Naive thymus-derived CD4-positive, alpha-beta T cell (primary cell): ENCODE measurements around the gene FRMD8. TPM values are rescaled to one million over a fixed set of nuclear protein-coding genes. Genes with fewer than 3 reads are reported as not detected.

Experiments
- ATAC-seq: fragments of 150-1000 bp; cut with Tn5 transposase; 2 replicates; pipeline ENCODE4 v1.10.0; 2021; ENCODE audit warnings: mild to moderate bottlenecking, moderate library complexity
- CTCF ChIA-PET: fragments of 350-600 bp; sonication (Branson Sonifier 250); formaldehyde crosslinking; loops from one replicate; lab custom pipeline; 2021; ENCODE audit warnings: antibody characterized with exemption; lab: Charles Lee
- POLR2A ChIA-PET: fragments of 350-600 bp; sonication (Branson Sonifier 250); formaldehyde crosslinking; loops from one replicate; lab custom pipeline; 2021; ENCODE audit warnings: antibody characterized with exemption, inconsistent platforms; lab: Charles Lee
- DNase-seq, 9 donors: peaks; one replicate each; pipeline versions ENCODE4 v3.0.0 to v3.0.0-alpha.2; 2020 to 2022; ENCODE audit warnings: mixed read lengths in 1 of 9
- H3K27ac ChIP-seq: one replicate; pipeline ENCODE4 v1.7.0; 2013; ENCODE audit warnings: mild to moderate bottlenecking, low read depth, low read length, moderate library complexity
- H3K27me3 ChIP-seq, 2 donors: one replicate each; pipeline ENCODE4 v1.7.0; 2013; ENCODE audit warnings: low read length in 2 of 2, mild to moderate bottlenecking in 2 of 2, moderate library complexity in 2 of 2; ENCODE audit not compliant: control insufficient read depth in 2 of 2, insufficient read depth in 2 of 2
- H3K36me3 ChIP-seq, 3 experiments: 1 replicate in 2 of 3; 2 replicates in 1 of 3; pipeline ENCODE4 v1.7.0; 2013; ENCODE audit warnings: low read length in 3 of 3, mild to moderate bottlenecking in 3 of 3, moderate library complexity in 1 of 3; ENCODE audit not compliant: insufficient read depth in 3 of 3, control insufficient read depth in 2 of 3
- H3K4me1 ChIP-seq, 2 donors: one replicate each; pipeline ENCODE4 v1.7.0; 2013; ENCODE audit warnings: low read length in 2 of 2, mild to moderate bottlenecking in 2 of 2, moderate library complexity in 1 of 2; ENCODE audit not compliant: control insufficient read depth in 2 of 2, insufficient read depth in 2 of 2
- H3K4me3 ChIP-seq: 2 replicates; pipeline ENCODE4 v1.7.0; 2013; ENCODE audit warnings: mild to moderate bottlenecking, low read length
- H3K9me3 ChIP-seq, 3 experiments: 1 replicate in 2 of 3; 2 replicates in 1 of 3; pipeline ENCODE4 v1.7.0; 2013; ENCODE audit warnings: low read length in 3 of 3; ENCODE audit not compliant: control insufficient read depth in 2 of 3
- H3K27ac Mint-ChIP-seq, 9 donors: one replicate each; pipeline ENCODE4 v1.8.0; 2020 to 2022; ENCODE audit warnings: mixed read lengths in 9 of 9, mild to moderate bottlenecking in 8 of 9, moderate library complexity in 5 of 9, inconsistent platforms in 2 of 9
- H3K27me3 Mint-ChIP-seq, 5 donors: one replicate each; pipeline ENCODE4 v1.8.0; 2021 to 2022; ENCODE audit warnings: mixed read lengths in 5 of 5, mild to moderate bottlenecking in 1 of 5
- H3K36me3 Mint-ChIP-seq, 5 donors: one replicate each; pipeline ENCODE4 v1.8.0; 2020 to 2022; ENCODE audit warnings: mixed read lengths in 5 of 5, mild to moderate bottlenecking in 3 of 5, inconsistent platforms in 1 of 5
- H3K4me1 Mint-ChIP-seq, 7 donors: one replicate each; pipeline ENCODE4 v1.8.0; 2020 to 2022; ENCODE audit warnings: mixed read lengths in 7 of 7, mild to moderate bottlenecking in 3 of 7, inconsistent platforms in 1 of 7
- H3K4me3 Mint-ChIP-seq, 10 donors: one replicate each; pipeline ENCODE4 v1.8.0; 2020 to 2022; ENCODE audit warnings: mild to moderate bottlenecking in 10 of 10, mixed read lengths in 10 of 10, moderate library complexity in 6 of 10, inconsistent platforms in 2 of 10
- H3K9me3 Mint-ChIP-seq, 11 donors: one replicate each; pipeline ENCODE4 v1.8.0; 2020 to 2022; ENCODE audit warnings: mixed read lengths in 11 of 11, mild to moderate bottlenecking in 4 of 11, inconsistent platforms in 1 of 11, moderate library complexity in 1 of 11
- intact Hi-C, 2 donors: fragments of 100-400 bp; cut with micrococcal nuclease; formaldehyde crosslinking; loops; one replicate each; pipeline ENCODE4 v1.15.1; 2023
- polyA plus RNA-seq, 2 donors: library from polyadenylated mRNA; unstranded; fragments of 300-500 nt; fragmentation: Illumina TruSeq; gene quantifications; one replicate each; pipeline ENCODE4 v1.2.3, GENCODE V29; 2021
- total RNA-seq, 6 experiments: library from RNA in 5 of 6; stranded (reverse) in 5 of 6; gene quantifications; 1 replicate in 5 of 6; 2 replicates in 1 of 6; pipeline ENCODE4 v1.2.3 and lab custom pipeline; 2021 to 2026

The FRMD8 gene
- total and polyA plus RNA-seq, 7 experiments from 2014 or later, result 28.9 to 66.8 (median 44.7) TPM

- peak in 8 of 9 donors; percentile 50 to 74 (median 56) for DNase-seq
- Mint-ChIP-seq H3K4me3 (peak overlapping the region; percentile 92 to 100 (median 97)), H3K36me3 (peaks cover 4 to 23% (median 9%) of the 10 kb centered on the region in 5 donors), H3K27ac (peak overlapping the region; percentile 97 to 100 (median 99)), H3K4me1 (peaks cover 36 to 74% (median 45%) of the 10 kb centered on the region in 7 donors), H3K27me3 (peaks cover 0 to 24% (median 0%) of the 10 kb centered on the region in 5 donors), H3K9me3 (peaks cover 0 to 15% (median 0%) of the 10 kb centered on the region in 11 donors)
- intact Hi-C loops, result loop anchor here (1.0 to 10.0 kb wide), 4 partner anchors 7 to 1197 kb away; partner anchors contain the start of genes RBM14 (in 1 of the 2) and SF1 (in 1 of the 2)
- H3K27ac ChIP-seq, result peak overlapping the region; percentile 98
- peaks cover 36 to 46% of the 10 kb centered on the region in 2 donors for H3K4me1 ChIP-seq
- POLR2A ChIA-PET, result interaction anchor here (0.6 to 21.7 kb wide), 20 partner anchors 7 to 561 kb away, joined by 3 to 2591 read pairs (median 4); partner anchors contain the start of genes FAU, FRMD8, MALAT1 and MRPL49
- peak overlapping the region; percentile 82 for H3K4me3 ChIP-seq
- no peaks in the 10 kb centered on the region for H3K9me3 ChIP-seq
- CTCF ChIA-PET, result interaction anchor here (0.8 to 7.7 kb wide), 10 partner anchors 10 to 91 kb away, joined by 3 to 68 read pairs (median 4); partner anchors contain the start of genes MALAT1 and SLC25A45
- H3K27me3 ChIP-seq, result no peaks in the 10 kb centered on the region
- H3K36me3 ChIP-seq, result peaks cover 0 to 8% (median 0%) of the 10 kb centered on the region in 3 experiments
- ATAC-seq, result no peak
Observed at GRCh38 chr11:65419772-65420481, 33.5 kb downstream of the FRMD8 start.

- H3K27ac Mint-ChIP-seq, result peak overlapping the region; percentile 97 to 100 (median 99)
- H3K4me3 ChIP-seq, result peak overlapping the region; percentile 82
- H3K9me3 Mint-ChIP-seq, result peaks cover 0 to 19% (median 0%) of the 10 kb centered on the region in 11 donors
- CTCF ChIA-PET, result interaction anchor here (0.8 to 7.7 kb wide), 9 partner anchors 10 to 90 kb away, joined by 3 to 68 read pairs (median 6); partner anchors contain the start of genes MALAT1 and SLC25A45
- intact Hi-C loops, result loop anchor here in 1 of 2 donors (5.0 to 10.0 kb wide), 2 partner anchors 646 to 1197 kb away; partner anchors contain the start of genes RBM14 and SF1
- H3K27me3 ChIP-seq, result no peaks in the 10 kb centered on the region
- no peak for ATAC-seq
- DNase-seq, result peak in 1 of 9 donors; percentile 19
- POLR2A ChIA-PET, result interaction anchor here (0.6 to 21.7 kb wide), 15 partner anchors 7 to 561 kb away, joined by 3 to 2591 read pairs (median 5); partner anchors contain the start of genes FAU, FRMD8, MALAT1 and MRPL49
- H3K4me1 Mint-ChIP-seq, result peaks cover 36 to 79% (median 44%) of the 10 kb centered on the region in 7 donors
- peaks cover 0 to 8% (median 0%) of the 10 kb centered on the region in 3 experiments for H3K36me3 ChIP-seq
- H3K27me3 Mint-ChIP-seq, result peaks cover 0 to 28% (median 0%) of the 10 kb centered on the region in 5 donors
- peaks cover 36 to 46% of the 10 kb centered on the region in 2 donors for H3K4me1 ChIP-seq
- no peaks in the 10 kb centered on the region for H3K9me3 ChIP-seq
- H3K27ac ChIP-seq, result peak overlapping the region; percentile 98
- peak overlapping the region; percentile 92 to 100 (median 97) for H3K4me3 Mint-ChIP-seq
- peaks cover 5 to 29% (median 13%) of the 10 kb centered on the region in 5 donors for H3K36me3 Mint-ChIP-seq
Observed at GRCh38 chr11:65420506-65420905, 34.1 kb downstream of the FRMD8 start.

- peak; percentile 50 for ATAC-seq
- intact Hi-C loops, result loop anchor here in 1 of 2 donors (1.0 to 10.0 kb wide), 3 partner anchors 76 to 1196 kb away; partner anchors contain the start of genes RBM14 and SF1
- peak overlapping the region; percentile 97 to 100 (median 99) for H3K27ac Mint-ChIP-seq
- peaks cover 30 to 43% of the 10 kb centered on the region in 2 donors for H3K4me1 ChIP-seq
- H3K27ac ChIP-seq, result peak overlapping the region; percentile 98
- H3K4me1 Mint-ChIP-seq, result peaks cover 33 to 76% (median 39%) of the 10 kb centered on the region in 7 donors
- DNase-seq, result peak; percentile 65 to 95 (median 85)
- peaks cover 0 to 31% (median 0%) of the 10 kb centered on the region in 5 donors for H3K27me3 Mint-ChIP-seq
- CTCF ChIA-PET, result interaction anchor here (1.0 to 7.7 kb wide), 6 partner anchors 9 to 89 kb away, joined by 3 to 68 read pairs (median 6); partner anchors contain the start of gene MALAT1
- H3K4me3 ChIP-seq, result peak overlapping the region; percentile 74
- H3K4me3 Mint-ChIP-seq, result peak overlapping the region; percentile 92 to 100 (median 97)
- no peaks in the 10 kb centered on the region for H3K9me3 ChIP-seq
- no peaks in the 10 kb centered on the region for H3K27me3 ChIP-seq
- POLR2A ChIA-PET, result interaction anchor here (0.7 to 21.7 kb wide), 20 partner anchors 6 to 847 kb away, joined by 3 to 2591 read pairs (median 4); partner anchors contain the start of genes EHBP1L1, FRMD8, MALAT1 and RAB1B
- peaks cover 5 to 34% (median 17%) of the 10 kb centered on the region in 5 donors for H3K36me3 Mint-ChIP-seq
- H3K36me3 ChIP-seq, result peaks cover 0 to 8% (median 0%) of the 10 kb centered on the region in 3 experiments
- peaks cover 0 to 19% (median 0%) of the 10 kb centered on the region in 11 donors for H3K9me3 Mint-ChIP-seq
Observed at GRCh38 chr11:65420979-65421793, 34.7 kb downstream of the FRMD8 start.

GRCh38 chr11:65421794-65422632 is 35.6 kb downstream of the FRMD8 start:
- peaks cover 30 to 41% of the 10 kb centered on the region in 2 donors for H3K4me1 ChIP-seq
- Mint-ChIP-seq H3K4me3 (peak overlapping the region; percentile 92 to 100 (median 97)), H3K9me3 (peaks cover 0 to 19% (median 0%) of the 10 kb centered on the region in 11 donors), H3K36me3 (peaks cover 5 to 42% (median 23%) of the 10 kb centered on the region in 5 donors), H3K4me1 (peaks cover 36 to 77% (median 41%) of the 10 kb centered on the region in 7 donors), H3K27me3 (peaks cover 0 to 32% (median 0%) of the 10 kb centered on the region in 5 donors), H3K27ac (peak overlapping the region; percentile 97 to 100 (median 99))
- H3K9me3 ChIP-seq, result no peaks in the 10 kb centered on the region
- peak; percentile 72 to 99 (median 80) for DNase-seq
- ATAC-seq, result peak; percentile 29
- POLR2A ChIA-PET, result interaction anchor here (0.7 to 21.7 kb wide), 27 partner anchors 5 to 846 kb away, joined by 3 to 2591 read pairs (median 5); partner anchors contain the start of genes CCDC85B, EHBP1L1, FAM89B and FRMD8
- no peaks in the 10 kb centered on the region for H3K27me3 ChIP-seq
- H3K4me3 ChIP-seq, result peak overlapping the region; percentile 74
- CTCF ChIA-PET, result interaction anchor here (1.0 to 7.7 kb wide), 5 partner anchors 8 to 85 kb away, joined by 3 to 68 read pairs (median 9); partner anchors contain the start of gene MALAT1
- peak overlapping the region; percentile 98 for H3K27ac ChIP-seq
- peaks cover 0 to 8% (median 0%) of the 10 kb centered on the region in 3 experiments for H3K36me3 ChIP-seq
- intact Hi-C loops, result loop anchor here (1.0 to 10.0 kb wide), 5 partner anchors 55 to 1195 kb away; partner anchors contain the start of genes RBM14 (in 1 of the 2) and SF1 (in 1 of the 2)
